ENCODE results near the gene MAST3.

DNA sequence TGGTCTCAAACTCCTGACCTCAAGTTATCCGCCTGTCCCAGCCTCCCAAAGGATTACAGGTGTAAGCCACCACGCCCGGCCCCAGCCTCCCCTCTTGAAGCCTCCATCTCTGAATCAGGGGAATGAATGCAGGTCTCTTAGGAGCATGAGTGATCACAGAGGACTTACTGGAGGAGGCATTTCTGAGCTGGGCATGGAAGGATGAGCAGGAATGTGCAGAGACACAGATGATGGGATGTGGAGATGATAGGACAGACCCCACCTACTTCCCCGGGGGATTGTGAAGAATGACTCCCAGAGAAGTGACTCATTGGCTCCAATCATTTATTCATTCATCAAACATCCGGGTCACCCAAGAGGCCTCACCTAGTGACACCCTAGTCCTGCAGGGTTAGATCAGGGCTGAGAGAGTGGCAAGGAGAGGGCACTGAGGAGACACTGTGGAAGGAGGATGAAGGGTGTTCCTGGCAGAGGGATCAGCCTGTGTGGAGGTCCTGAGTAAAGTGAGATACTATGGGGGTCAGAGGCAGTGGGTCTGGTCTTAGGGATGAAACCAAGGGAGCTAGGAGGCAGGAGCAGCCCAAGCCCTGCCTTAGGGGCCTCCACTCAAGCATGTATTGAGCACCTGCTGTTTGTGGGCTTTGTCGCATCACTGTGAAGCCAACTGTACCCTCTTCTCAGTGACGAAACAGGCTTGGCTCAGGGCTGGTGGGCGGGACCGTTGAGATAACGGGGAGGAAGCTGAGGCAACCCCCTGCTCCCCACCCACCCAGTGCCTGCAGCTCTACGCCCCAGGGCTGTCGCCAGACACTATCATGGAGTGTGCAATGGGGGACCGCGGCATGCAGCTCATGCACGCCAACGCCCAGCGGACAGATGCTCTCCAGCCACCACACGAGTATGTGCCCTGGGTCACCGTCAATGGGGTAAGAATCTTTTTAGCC lies 79.1 kb downstream of the MAST3 start:
- no peak for TF ChIP-seq SMC3 (IDR thresholded peaks at IDR 0.05; ENCODE audit: low read length)
- TF ChIP-seq AKAP8 (CRISPR knock-in tag; IDR thresholded peaks at IDR 0.05), result no peak
- TF ChIP-seq TOPORS (CRISPR knock-in tag; IDR thresholded peaks at IDR 0.05), result no peak
- no peak for TF ChIP-seq IKZF1 (IDR thresholded peaks at IDR 0.05)
- TF ChIP-seq NFE2L1 (CRISPR knock-in tag; IDR thresholded peaks at IDR 0.05; ENCODE audit: borderline replicate concordance), result no peak
- no peak for TF ChIP-seq RNF2 (conservative IDR thresholded peaks at IDR 0.05; ENCODE audit: low read depth)
- TF ChIP-seq, protein P1, sequence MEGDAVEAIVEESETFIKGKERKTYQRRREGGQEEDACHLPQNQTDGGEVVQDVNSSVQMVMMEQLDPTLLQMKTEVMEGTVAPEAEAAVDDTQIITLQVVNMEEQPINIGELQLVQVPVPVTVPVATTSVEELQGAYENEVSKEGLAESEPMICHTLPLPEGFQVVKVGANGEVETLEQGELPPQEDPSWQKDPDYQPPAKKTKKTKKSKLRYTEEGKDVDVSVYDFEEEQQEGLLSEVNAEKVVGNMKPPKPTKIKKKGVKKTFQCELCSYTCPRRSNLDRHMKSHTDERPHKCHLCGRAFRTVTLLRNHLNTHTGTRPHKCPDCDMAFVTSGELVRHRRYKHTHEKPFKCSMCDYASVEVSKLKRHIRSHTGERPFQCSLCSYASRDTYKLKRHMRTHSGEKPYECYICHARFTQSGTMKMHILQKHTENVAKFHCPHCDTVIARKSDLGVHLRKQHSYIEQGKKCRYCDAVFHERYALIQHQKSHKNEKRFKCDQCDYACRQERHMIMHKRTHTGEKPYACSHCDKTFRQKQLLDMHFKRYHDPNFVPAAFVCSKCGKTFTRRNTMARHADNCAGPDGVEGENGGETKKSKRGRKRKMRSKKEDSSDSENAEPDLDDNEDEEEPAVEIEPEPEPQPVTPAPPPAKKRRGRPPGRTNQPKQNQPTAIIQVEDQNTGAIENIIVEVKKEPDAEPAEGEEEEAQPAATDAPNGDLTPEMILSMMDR (CRISPR knock-in tag; IDR thresholded peaks at IDR 0.05), result no peak

Data from HepG2 (cell line).